ENCODE results near the gene MCTP1. TPM values are rescaled to one million over a fixed set of nuclear protein-coding genes. Genes with fewer than 3 reads are reported as not detected.

The MCTP1 gene
- total RNA-seq: 16.7 TPM

GRCh38 chr5:95284572-95285408 is at the start of gene MCTP1:
TSS of gene MCTP1 (minus strand) at chr5:95285094.
- DNase-seq (ENCODE audit: low read depth in 2 of 3, low spot score in 2 of 3): peak in 2 of 3 donors; percentile 38 to 39

GRCh38 chr5:95332158-95332557 is 47.3 kb upstream of the MCTP1 start:
- DNase-seq (ENCODE audit: low read depth in 2 of 3, low spot score in 2 of 3): no peak

- DNase-seq (ENCODE audit: low read depth in 2 of 3, low spot score in 2 of 3): no peak
These were observed 46.5 kb upstream of the MCTP1 start for GRCh38 chr5:95331358-95331757.

- no peak for DNase-seq (ENCODE audit: low read depth in 2 of 3, low spot score in 2 of 3)
These were observed 42.3 kb upstream of the MCTP1 start for GRCh38 chr5:95327211-95327610.

- no peak for DNase-seq (ENCODE audit: low read depth in 2 of 3, low spot score in 2 of 3)
These were observed 32.8 kb upstream of the MCTP1 start for GRCh38 chr5:95317687-95318086.

DNA sequence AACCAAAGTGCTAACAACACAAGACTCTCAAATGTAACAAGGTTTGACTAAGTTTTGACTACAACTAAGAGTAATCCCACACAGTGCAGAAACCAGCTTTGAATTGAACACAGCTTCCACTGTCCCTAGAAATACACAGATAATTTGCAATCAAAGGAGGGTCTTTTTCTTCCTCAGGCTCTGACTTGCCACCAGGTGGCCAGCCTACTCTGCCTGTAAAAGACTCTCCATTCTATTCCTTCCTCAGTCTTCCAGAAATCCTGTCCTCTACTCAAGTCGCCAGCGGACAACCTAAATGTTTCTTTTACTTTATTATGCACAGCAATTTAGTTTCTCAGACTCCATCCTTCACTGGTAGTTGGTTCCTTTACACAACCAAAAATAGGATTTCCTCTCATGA is 32.2 kb upstream of the MCTP1 start:
- no peak for DNase-seq (ENCODE audit: low read depth in 2 of 3, low spot score in 2 of 3)

GRCh38 chr5:95304711-95305110 is 19.8 kb upstream of the MCTP1 start:
- DNase-seq (ENCODE audit: low read depth in 2 of 3, low spot score in 2 of 3): no peak

DNA sequence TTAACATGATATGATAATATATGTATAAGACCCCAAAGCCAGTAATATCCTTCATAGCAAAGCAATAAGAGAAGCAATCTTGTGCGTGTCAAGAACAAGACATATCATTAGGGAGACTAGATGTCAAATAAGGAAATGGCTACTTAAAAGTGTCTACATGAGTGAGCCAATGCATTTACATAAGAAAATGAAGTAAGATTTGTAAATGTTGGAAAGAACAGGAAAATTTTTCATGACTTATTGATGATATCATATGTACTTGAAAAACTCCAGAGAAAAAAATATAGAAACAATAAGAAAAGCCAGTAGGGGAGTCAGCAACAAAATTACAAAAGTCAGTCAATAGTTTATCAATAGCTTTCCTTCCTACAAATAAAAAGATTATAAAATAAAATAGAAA is 13.8 kb upstream of the MCTP1 start:
- DNase-seq (ENCODE audit: low read depth in 2 of 3, low spot score in 2 of 3): no peak

DNA sequence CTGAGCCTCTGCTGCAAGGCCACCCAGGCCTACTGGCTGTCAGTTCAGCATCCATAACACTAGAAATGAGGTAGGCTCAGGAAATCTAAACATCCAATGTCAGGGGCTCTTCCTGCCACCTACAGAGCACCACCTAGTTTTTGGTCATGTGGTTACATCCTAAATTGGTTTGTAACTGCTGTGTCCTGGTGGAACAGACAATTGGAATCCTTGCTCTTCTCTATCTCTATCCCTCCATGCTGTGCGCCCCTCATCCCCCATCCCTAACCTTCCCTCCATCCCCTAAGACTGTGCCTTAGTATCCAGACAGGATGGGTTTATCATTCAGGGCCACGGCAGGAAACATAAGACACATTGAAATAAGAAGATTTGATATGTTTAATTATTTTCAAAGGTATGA is 11.4 kb upstream of the MCTP1 start:
- no peak for DNase-seq (ENCODE audit: low read depth in 2 of 3, low spot score in 2 of 3)

- DNase-seq (ENCODE audit: low read depth in 2 of 3, low spot score in 2 of 3): peak in 1 of 3 donors; percentile 51
These were observed 488 bp upstream of the MCTP1 start for GRCh38 chr5:95285409-95285755.

DNA sequence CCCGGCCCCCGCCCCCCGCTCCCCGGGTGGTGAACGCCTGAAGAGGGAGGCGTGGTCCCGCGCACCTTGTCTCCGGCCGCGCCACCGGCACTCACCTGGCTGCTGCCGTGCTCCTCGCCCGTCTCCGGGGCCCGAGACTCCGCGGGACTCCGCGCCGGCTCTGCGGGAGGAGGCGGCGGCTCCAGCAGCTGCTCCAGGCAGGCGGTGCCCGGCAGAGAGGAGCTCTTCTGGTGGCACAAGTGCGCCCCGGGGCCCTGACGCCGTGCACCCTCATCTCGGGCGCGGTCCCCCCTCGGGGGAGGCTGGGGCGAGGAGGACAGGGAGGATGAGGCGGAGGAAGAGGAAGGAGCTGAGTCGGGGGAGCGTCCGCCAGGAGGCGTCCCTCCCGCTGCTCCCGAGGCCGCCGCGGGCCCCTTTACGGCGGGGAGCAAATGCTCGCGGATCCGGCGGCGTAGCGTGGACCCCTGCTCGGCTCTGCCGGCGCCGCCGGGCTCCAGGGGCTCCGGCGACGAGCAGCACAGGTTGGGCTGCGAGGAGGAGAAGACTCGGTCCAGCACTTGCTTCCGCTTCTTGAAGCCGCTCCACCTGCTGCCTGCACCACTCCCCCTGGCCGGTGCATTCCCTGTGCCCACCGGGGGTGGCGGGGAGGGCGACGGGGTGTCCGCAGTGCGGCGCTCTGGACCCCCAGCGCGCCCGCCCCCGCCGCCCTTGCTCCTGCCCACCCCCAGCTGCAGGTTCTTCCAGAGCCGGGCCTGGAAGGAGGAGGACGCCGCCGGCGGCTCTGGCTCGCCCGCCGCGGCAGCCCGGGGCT is 928 bp downstream of the MCTP1 start:
- DNase-seq (ENCODE audit: low read depth in 2 of 3, low spot score in 2 of 3): peak in 2 of 3 donors; percentile 51 to 59

DNA sequence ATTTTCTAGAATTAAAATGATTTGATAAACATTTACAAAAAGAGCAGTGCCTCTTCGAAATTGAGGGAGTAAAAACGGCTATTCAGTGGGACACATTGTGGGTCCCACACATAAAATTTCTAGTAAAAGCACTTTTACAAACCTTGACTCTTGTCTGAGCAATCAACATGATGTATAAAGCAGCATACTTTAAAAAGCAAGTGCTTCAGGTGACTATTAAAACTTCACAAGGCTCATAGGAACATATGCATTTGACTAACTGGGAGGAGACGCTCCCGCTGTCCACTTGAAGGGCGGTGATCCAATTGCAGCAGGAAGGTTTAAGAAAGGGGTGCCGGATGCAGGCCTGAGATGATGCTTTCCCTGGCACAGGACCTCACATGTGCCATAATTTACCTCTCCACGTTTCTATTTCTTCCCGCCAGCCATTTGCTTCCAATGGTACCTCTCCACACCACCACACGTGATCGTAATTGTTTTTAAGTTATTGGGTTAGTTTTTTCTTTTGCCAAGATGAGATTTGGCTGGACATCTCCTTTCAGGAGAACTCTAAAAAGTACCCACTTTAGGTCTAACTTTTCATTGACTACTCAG is 1.8 kb downstream of the MCTP1 start:
- no peak for DNase-seq (ENCODE audit: low read depth in 2 of 3, low spot score in 2 of 3)

DNA sequence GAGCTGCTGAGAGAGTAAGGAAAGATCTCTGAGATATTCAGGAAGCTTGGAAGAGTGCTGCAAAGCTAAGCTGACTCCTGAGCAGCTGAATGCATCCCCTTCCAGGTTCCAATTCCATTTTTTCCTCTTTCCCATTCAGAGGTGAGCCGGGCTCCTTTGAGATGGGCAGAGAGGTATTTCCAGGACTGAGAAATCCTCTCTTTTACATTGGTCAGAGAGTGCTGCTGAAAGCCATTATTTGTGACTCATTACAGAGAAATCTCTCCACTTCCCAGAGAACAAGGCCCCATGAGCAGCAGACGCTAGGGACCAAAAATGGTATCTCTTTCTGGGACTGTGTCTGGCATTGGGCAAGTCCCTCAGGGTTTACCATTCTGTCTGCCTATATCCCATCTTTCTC is 3.7 kb downstream of the MCTP1 start:
- no peak for DNase-seq (ENCODE audit: low read depth in 2 of 3, low spot score in 2 of 3)

GRCh38 chr5:95280401-95281095 is 4.3 kb downstream of the MCTP1 start:
- no peak for DNase-seq (ENCODE audit: low read depth in 2 of 3, low spot score in 2 of 3)

DNA sequence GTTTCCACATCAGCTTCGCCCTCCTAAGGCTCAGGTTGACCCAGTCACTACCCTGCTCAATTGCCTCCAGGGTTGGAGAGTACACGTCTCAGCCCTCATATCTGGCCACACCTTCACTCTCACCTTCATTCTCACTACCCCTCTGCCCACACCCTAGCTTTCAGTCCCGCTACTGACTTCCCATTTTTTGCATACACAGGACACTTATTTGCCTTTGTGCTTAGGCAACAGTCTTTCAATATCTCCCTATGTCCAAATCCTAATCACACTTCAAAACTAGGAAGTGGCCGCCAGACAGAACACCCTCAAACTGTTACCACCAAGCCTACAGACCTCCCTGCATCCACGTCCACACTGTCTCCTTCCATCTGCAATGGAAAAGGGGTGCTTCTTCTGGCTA is 10.9 kb downstream of the MCTP1 start:
- DNase-seq (ENCODE audit: low read depth in 2 of 3, low spot score in 2 of 3): no peak

DNA sequence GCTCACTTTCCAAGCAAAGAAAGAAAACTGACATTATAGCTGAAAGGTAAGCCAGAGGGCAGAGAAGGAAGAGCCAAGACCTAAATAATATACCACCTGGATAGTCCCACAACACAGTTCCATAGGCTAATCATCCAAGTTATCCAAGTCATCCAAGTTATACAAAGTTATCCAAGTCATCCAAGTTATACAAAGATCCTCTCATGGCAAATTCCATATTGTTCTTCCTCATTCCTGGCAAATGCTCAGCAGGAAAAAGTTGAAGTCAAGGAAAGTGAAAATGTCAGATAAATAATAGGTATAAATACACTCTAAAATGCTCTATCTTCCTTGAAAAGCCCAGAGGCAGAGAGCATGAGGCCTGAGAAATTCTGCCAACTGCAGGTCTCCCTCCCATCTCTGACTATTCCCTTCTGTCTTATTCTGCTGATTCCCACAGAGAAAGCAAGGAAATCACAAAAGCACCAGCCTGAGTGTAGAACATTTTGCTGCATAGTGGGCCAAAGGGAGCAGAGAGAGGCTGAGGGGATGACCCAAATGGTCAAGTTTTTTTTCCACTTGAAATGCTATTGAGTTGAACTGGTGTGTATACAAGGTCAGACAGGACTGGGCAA is 12.5 kb downstream of the MCTP1 start:
- DNase-seq (ENCODE audit: low read depth in 2 of 3, low spot score in 2 of 3): no peak

GRCh38 chr5:95262933-95263660 is 21.8 kb downstream of the MCTP1 start:
- peak in 1 of 3 donors; percentile 30 for DNase-seq (ENCODE audit: low read depth in 2 of 3, low spot score in 2 of 3)

DNA sequence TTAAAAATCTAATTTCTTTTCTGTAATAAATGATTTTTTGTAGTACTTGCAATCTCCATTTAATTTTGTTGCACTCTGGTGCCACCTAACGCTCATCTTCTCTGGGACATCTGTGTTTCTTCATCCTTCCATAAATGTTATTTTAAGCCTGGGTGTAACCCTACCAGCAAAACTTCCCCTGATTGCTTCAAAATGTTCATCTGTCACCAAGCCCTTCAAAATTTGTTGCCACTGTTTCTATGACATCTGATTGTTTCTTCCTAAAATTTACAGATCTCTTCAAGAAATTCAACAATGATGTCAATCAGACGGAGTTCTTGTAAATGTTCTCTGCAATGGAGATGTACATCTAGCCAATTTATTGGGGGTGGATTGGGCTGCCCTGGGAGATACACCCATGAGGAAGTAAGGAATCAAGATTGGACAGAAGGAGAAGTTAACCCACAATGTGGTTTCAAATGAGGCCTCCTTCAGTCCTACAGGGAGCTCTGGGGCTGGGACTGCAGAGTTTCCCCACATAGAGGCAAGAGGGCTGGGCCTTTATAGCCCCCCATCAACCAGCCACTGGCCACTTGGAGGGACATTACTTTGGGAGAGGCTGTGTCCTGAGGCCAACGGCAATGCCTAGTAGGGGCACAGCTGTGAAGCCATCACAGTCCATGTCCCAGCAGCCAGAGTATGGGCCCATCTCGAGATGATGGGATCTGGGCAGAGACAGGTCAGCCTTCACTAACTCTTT is 23.3 kb downstream of the MCTP1 start:
- DNase-seq (ENCODE audit: low read depth in 2 of 3, low spot score in 2 of 3): peak in 2 of 3 donors; percentile 65 to 82

DNA sequence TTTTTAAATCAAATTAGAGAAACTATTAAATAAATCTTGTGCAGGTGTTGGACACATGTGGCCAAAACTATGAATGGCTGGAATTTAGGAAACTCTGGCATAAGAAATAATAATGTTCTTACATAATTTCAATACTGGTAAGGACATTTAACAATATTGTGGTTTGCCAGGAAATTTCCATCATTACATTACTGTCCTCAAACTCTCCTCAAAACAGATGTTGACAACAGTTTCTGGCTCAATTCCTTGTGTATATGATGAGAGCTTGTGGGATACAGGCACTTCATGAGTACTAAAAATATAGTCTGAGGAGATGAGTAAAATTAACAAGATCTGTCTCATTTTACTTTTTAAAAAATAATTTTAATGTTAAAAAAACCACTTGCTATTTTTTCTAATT is 27.9 kb downstream of the MCTP1 start:
- DNase-seq (ENCODE audit: low read depth in 2 of 3, low spot score in 2 of 3): no peak

All from hematopoietic multipotent progenitor cell (in vitro differentiated cells).